HepG2 (cell line): ENCODE measurements around the gene CCDC61. TPM values are rescaled to one million over a fixed set of nuclear protein-coding genes. Genes with fewer than 3 reads are reported as not detected.

Experiments
- ETV6 ChIP-seq: sonication (generic); formaldehyde crosslinking; conservative IDR thresholded peaks from 2 replicates; pipeline ENCODE4 v1.4.0; 2020; ENCODE audit warnings: missing genetic modification reagents
- GFI1 ChIP-seq: sonication (generic); formaldehyde crosslinking; IDR thresholded peaks from 2 replicates; pipeline ENCODE4 v1.5.0; 2020; ENCODE audit warnings: missing genetic modification reagents, mild to moderate bottlenecking, borderline replicate concordance
- KDM1A ChIP-seq: IDR thresholded peaks from 2 replicates; pipeline ENCODE4 v1.6.1; 2016; ENCODE audit warnings: missing compliant biosample characterization
- PHF21A ChIP-seq: sonication (generic); formaldehyde crosslinking; IDR thresholded peaks from 2 replicates; pipeline ENCODE4 v1.5.0; 2020; ENCODE audit warnings: mild to moderate bottlenecking, missing genetic modification reagents
- SRF ChIP-seq: IDR thresholded peaks from 2 replicates; pipeline ENCODE4 v1.6.1; 2011; ENCODE audit warnings: mild to moderate bottlenecking, low read depth, low read length, moderate library complexity
- ZNF337 ChIP-seq: sonication (generic); formaldehyde crosslinking; IDR thresholded peaks from 2 replicates; pipeline ENCODE4 v1.5.1; 2020; ENCODE audit warnings: missing genetic modification reagents, low read depth, mild to moderate bottlenecking, borderline replicate concordance
- ZNF644 ChIP-seq: IDR thresholded peaks from 2 replicates; pipeline ENCODE4 v1.6.1; 2016; ENCODE audit warnings: low read depth
- ZNF720 ChIP-seq: sonication (generic); formaldehyde crosslinking; IDR thresholded peaks from 2 replicates; pipeline ENCODE4 v1.4.0; 2020; ENCODE audit warnings: missing genetic modification reagents
- ZNF782 ChIP-seq: sonication (generic); formaldehyde crosslinking; IDR thresholded peaks from 2 replicates; pipeline ENCODE4 v1.4.0; 2020; ENCODE audit warnings: missing genetic modification reagents, mild to moderate bottlenecking, borderline replicate concordance
- ZSCAN25 ChIP-seq: sonication (generic); formaldehyde crosslinking; IDR thresholded peaks from 2 replicates; pipeline ENCODE4 v1.8.0; 2022; ENCODE audit warnings: mild to moderate bottlenecking, missing genetic modification reagents
- polyA plus RNA-seq, 8 experiments: library from polyadenylated mRNA; depleted of rRNA in 3 of 8; stranded (reverse) in 7 of 8; unstranded in 1 of 8; fragments of >200 nt; fragmentation: Illumina TruSeq in 4 of 8; extraction: Trizol in 4 of 8; gene quantifications; 2 replicates each; pipeline versions ENCODE4 v1.2.1 to v1.2.3, GENCODE V29; 2011 to 2016; ENCODE audit warnings: low read depth in 4 of 8, missing spikeins in 1 of 8, mixed read lengths in 1 of 8; ENCODE audit not compliant: insufficient read depth in 1 of 8
- total RNA-seq, 5 experiments: library from RNA; depleted of rRNA; stranded (reverse); fragments of >200 nt; fragmentation: Illumina TruSeq; extraction: Trizol; gene quantifications; 2 replicates each; pipeline ENCODE4 v1.2.3, GENCODE V29; 2016; ENCODE audit warnings: low read depth in 1 of 5
- TF ChIP-seq, protein P1 (sequence below): sonication (generic); formaldehyde crosslinking; IDR thresholded peaks from 2 replicates; pipeline ENCODE4 v1.4.0; 2020; ENCODE audit warnings: mild to moderate bottlenecking, missing genetic modification reagents, borderline replicate concordance
- TF ChIP-seq, protein P2 (sequence below): sonication (generic); formaldehyde crosslinking; IDR thresholded peaks from 2 replicates; pipeline ENCODE4 v1.4.0; 2020; ENCODE audit warnings: low read depth, missing genetic modification reagents
- TF ChIP-seq, protein P3 (sequence below): sonication (generic); formaldehyde crosslinking; IDR thresholded peaks from 2 replicates; pipeline ENCODE4 v1.4.0; 2020; ENCODE audit warnings: missing genetic modification reagents
- TF ChIP-seq, protein P4 (sequence below): sonication (generic); formaldehyde crosslinking; IDR thresholded peaks from 2 replicates; pipeline ENCODE4 v1.8.0; 2023; ENCODE audit warnings: mild to moderate bottlenecking, missing genetic modification reagents
- TF ChIP-seq, protein P5 (sequence below): sonication (generic); formaldehyde crosslinking; IDR thresholded peaks from 2 replicates; pipeline ENCODE4 v1.8.1; 2023; ENCODE audit warnings: missing genetic modification reagents, inconsistent platforms, borderline replicate concordance

The CCDC61 gene
- total and polyA plus RNA-seq, 2 of the 13 experiments (the other 11 are each of a cell fraction or from before 2014, with no cell fraction given): 4.2 to 4.9 TPM

DNA sequence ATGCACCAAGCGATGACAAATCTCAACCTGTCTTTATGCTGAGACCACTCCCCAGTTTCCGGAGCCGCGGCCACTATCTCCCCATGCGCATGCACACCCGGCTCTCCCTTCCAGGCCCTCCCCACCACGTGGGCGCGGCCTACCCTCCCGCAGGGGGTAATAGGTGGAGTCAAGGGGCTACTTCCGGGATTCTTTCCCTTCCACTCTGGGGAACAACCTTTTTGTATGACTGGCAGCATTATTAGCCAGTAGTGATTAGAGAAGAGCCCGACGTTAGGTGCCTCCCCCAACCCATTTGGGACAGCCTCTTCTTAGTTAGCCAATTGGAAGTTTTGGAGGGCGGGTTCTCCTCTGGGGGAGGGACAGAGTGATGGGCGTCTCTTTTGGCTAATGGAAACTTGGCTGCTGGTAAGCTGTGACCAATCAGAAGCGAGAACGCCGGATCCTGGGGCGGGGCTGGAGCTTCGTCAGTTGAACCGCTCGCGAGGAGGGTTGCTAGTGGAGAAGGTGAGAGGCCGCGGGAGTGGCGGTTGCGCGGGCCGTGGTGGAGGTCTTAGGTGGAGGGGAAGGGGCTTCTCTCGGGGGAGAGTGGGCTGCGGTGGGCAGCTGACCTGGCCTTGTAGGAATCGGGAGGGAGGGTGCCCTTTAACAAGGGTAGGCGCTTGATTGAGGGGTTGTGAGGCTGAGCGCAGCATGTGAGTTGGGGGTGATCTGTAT is at the start of gene CCDC61 (continued):
- TF ChIP-seq, protein P1, sequence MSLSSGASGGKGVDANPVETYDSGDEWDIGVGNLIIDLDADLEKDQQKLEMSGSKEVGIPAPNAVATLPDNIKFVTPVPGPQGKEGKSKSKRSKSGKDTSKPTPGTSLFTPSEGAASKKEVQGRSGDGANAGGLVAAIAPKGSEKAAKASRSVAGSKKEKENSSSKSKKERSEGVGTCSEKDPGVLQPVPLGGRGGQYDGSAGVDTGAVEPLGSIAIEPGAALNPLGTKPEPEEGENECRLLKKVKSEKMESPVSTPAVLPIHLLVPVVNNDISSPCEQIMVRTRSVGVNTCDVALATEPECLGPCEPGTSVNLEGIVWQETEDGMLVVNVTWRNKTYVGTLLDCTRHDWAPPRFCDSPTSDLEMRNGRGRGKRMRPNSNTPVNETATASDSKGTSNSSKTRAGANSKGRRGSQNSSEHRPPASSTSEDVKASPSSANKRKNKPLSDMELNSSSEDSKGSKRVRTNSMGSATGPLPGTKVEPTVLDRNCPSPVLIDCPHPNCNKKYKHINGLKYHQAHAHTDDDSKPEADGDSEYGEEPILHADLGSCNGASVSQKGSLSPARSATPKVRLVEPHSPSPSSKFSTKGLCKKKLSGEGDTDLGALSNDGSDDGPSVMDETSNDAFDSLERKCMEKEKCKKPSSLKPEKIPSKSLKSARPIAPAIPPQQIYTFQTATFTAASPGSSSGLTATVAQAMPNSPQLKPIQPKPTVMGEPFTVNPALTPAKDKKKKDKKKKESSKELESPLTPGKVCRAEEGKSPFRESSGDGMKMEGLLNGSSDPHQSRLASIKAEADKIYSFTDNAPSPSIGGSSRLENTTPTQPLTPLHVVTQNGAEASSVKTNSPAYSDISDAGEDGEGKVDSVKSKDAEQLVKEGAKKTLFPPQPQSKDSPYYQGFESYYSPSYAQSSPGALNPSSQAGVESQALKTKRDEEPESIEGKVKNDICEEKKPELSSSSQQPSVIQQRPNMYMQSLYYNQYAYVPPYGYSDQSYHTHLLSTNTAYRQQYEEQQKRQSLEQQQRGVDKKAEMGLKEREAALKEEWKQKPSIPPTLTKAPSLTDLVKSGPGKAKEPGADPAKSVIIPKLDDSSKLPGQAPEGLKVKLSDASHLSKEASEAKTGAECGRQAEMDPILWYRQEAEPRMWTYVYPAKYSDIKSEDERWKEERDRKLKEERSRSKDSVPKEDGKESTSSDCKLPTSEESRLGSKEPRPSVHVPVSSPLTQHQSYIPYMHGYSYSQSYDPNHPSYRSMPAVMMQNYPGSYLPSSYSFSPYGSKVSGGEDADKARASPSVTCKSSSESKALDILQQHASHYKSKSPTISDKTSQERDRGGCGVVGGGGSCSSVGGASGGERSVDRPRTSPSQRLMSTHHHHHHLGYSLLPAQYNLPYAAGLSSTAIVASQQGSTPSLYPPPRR (CRISPR knock-in tag): no peak
- no peak for TF ChIP-seq ETV6 (CRISPR knock-in tag)
- TF ChIP-seq, protein P2, sequence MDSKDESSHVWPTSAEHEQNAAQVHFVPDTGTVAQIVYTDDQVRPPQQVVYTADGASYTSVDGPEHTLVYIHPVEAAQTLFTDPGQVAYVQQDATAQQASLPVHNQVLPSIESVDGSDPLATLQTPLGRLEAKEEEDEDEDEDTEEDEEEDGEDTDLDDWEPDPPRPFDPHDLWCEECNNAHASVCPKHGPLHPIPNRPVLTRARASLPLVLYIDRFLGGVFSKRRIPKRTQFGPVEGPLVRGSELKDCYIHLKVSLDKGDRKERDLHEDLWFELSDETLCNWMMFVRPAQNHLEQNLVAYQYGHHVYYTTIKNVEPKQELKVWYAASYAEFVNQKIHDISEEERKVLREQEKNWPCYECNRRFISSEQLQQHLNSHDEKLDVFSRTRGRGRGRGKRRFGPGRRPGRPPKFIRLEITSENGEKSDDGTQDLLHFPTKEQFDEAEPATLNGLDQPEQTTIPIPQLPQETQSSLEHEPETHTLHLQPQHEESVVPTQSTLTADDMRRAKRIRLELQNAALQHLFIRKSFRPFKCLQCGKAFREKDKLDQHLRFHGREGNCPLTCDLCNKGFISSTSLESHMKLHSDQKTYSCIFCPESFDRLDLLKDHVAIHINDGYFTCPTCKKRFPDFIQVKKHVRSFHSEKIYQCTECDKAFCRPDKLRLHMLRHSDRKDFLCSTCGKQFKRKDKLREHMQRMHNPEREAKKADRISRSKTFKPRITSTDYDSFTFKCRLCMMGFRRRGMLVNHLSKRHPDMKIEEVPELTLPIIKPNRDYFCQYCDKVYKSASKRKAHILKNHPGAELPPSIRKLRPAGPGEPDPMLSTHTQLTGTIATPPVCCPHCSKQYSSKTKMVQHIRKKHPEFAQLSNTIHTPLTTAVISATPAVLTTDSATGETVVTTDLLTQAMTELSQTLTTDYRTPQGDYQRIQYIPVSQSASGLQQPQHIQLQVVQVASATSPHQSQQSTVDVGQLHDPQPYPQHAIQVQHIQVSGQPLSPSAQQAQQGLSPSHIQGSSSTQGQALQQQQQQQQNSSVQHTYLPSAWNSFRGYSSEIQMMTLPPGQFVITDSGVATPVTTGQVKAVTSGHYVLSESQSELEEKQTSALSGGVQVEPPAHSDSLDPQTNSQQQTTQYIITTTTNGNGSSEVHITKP (CRISPR knock-in tag): 0 out of 2 replicates have a peak, but pooled peaks have one; percentile 45
- TF ChIP-seq SRF: peak; percentile 75; the same call in 1 of the 2 replicates
- no peak for TF ChIP-seq ZNF337 (CRISPR knock-in tag)
- no peak for TF ChIP-seq ZNF720 (CRISPR knock-in tag)
- TF ChIP-seq ZSCAN25: 0 out of 2 replicates have a peak, but pooled peaks have one; percentile 52
- no peak for TF ChIP-seq KDM1A (CRISPR knock-in tag)
- TF ChIP-seq, protein P3, sequence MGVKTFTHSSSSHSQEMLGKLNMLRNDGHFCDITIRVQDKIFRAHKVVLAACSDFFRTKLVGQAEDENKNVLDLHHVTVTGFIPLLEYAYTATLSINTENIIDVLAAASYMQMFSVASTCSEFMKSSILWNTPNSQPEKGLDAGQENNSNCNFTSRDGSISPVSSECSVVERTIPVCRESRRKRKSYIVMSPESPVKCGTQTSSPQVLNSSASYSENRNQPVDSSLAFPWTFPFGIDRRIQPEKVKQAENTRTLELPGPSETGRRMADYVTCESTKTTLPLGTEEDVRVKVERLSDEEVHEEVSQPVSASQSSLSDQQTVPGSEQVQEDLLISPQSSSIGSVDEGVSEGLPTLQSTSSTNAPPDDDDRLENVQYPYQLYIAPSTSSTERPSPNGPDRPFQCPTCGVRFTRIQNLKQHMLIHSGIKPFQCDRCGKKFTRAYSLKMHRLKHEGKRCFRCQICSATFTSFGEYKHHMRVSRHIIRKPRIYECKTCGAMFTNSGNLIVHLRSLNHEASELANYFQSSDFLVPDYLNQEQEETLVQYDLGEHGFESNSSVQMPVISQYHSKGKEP: no peak
- TF ChIP-seq, protein P4, sequence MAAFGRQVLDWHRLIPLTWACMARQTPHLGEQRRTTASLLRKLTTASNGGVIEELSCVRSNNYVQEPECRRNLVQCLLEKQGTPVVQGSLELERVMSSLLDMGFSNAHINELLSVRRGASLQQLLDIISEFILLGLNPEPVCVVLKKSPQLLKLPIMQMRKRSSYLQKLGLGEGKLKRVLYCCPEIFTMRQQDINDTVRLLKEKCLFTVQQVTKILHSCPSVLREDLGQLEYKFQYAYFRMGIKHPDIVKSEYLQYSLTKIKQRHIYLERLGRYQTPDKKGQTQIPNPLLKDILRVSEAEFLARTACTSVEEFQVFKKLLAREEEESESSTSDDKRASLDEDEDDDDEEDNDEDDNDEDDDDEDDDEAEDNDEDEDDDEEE (CRISPR knock-in tag): 0 out of 2 replicates have a peak, but pooled peaks have one; percentile 33
- peak; percentile 49; the same call in 1 of the 2 replicates for TF ChIP-seq PHF21A (CRISPR knock-in tag)
- 0 out of 2 replicates have a peak, but pooled peaks have one; percentile 45 for TF ChIP-seq ZNF782 (CRISPR knock-in tag)
- TF ChIP-seq, protein P5, sequence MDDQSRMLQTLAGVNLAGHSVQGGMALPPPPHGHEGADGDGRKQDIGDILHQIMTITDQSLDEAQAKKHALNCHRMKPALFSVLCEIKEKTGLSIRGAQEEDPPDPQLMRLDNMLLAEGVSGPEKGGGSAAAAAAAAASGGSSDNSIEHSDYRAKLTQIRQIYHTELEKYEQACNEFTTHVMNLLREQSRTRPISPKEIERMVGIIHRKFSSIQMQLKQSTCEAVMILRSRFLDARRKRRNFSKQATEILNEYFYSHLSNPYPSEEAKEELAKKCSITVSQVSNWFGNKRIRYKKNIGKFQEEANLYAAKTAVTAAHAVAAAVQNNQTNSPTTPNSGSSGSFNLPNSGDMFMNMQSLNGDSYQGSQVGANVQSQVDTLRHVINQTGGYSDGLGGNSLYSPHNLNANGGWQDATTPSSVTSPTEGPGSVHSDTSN (CRISPR knock-in tag): peak; percentile 91; the same call in 1 of the 2 replicates
- TF ChIP-seq ZNF644 (CRISPR knock-in tag): no peak
- no peak; the same call in 1 of the 2 replicates for TF ChIP-seq GFI1
